Keratinocyte (primary cell): Measurements from ENCODE around the gene RHOXF2B. TPM values are rescaled to one million over a fixed set of nuclear protein-coding genes. Genes with fewer than 3 reads are reported as not detected.
"Not testable (repeated sequence)": the region's sequence is repeated elsewhere in the genome, so short reads cannot be mapped to it uniquely, and the experiment has no call there.

Source experiments
- DNase-seq: peaks from one replicate; pipeline ENCODE4 v3.0.0-alpha.2; 2011; ENCODE audit warnings: low read depth, missing footprints, low spot score
- FAIRE-seq: peaks from 2 replicates; lab custom pipeline; 2011; peaks lifted over from hg19 to GRCh38; lab: Jason Lieb, UNC
- H2AFZ ChIP-seq: 2 replicates; pipeline ENCODE4 v1.6.0; 2012; ENCODE audit warnings: low read length, control low read depth, inconsistent platforms; ENCODE audit not compliant: control insufficient read depth
- H3K27ac ChIP-seq: 2 replicates; pipeline ENCODE4 v1.5.1; 2011; ENCODE audit warnings: low read length; ENCODE audit not compliant: control insufficient read depth, insufficient read depth
- H3K27me3 ChIP-seq: 3 replicates; pipeline ENCODE4 v1.6.0; 2011; ENCODE audit warnings: low read length; ENCODE audit not compliant: control insufficient read depth, insufficient read depth; ENCODE audit errors: extremely low read depth
- H3K36me3 ChIP-seq, 2 experiments: 2 replicates in 1 of 2; 3 replicates in 1 of 2; pipeline ENCODE4 v1.5.1; 2011; ENCODE audit warnings: low read length in 2 of 2, mild to moderate bottlenecking in 1 of 2; ENCODE audit not compliant: control insufficient read depth in 2 of 2, insufficient read depth in 2 of 2; ENCODE audit errors: extremely low read depth in 1 of 2
- H3K4me1 ChIP-seq: 3 replicates; pipeline ENCODE4 v1.5.1; 2011; ENCODE audit warnings: low read length; ENCODE audit not compliant: control insufficient read depth, insufficient read depth; ENCODE audit errors: extremely low read depth
- H3K4me2 ChIP-seq: 3 replicates; pipeline ENCODE4 v1.6.0; 2011; ENCODE audit warnings: low read depth, low read length; ENCODE audit not compliant: control insufficient read depth, insufficient read depth; ENCODE audit errors: extremely low read depth
- H3K4me3 ChIP-seq, 3 experiments: fragments of 200-600 bp in 1 of 3; sonication (generic) in 1 of 3; 2 replicates in 2 of 3; 3 replicates in 1 of 3; pipeline ENCODE4 v1.5.1; 2011 to 2016; ENCODE audit warnings: low read length in 3 of 3, mild to moderate bottlenecking in 3 of 3, control low read depth in 2 of 3, inconsistent platforms in 1 of 3, low read depth in 1 of 3, mixed read lengths in 1 of 3, mixed run types in 1 of 3, moderate library complexity in 1 of 3; ENCODE audit not compliant: control insufficient read depth in 2 of 3, insufficient read depth in 2 of 3; ENCODE audit errors: extremely low read depth in 1 of 3
- H3K79me2 ChIP-seq: 2 replicates; pipeline ENCODE4 v1.6.0; 2012; ENCODE audit warnings: low read length; ENCODE audit not compliant: control insufficient read depth, insufficient read depth
- H3K9ac ChIP-seq: 3 replicates; pipeline ENCODE4 v1.6.0; 2011; ENCODE audit warnings: low read length; ENCODE audit not compliant: control insufficient read depth, insufficient read depth; ENCODE audit errors: extremely low read depth
- H3K9me1 ChIP-seq: 3 replicates; pipeline ENCODE4 v1.6.0; 2011; ENCODE audit warnings: low read length; ENCODE audit not compliant: control insufficient read depth, insufficient read depth; ENCODE audit errors: extremely low read depth
- H3K9me3 ChIP-seq: 2 replicates; pipeline ENCODE4 v1.5.1; 2012; ENCODE audit warnings: low read depth, low read length; ENCODE audit not compliant: control insufficient read depth
- H4K20me1 ChIP-seq: 3 replicates; pipeline ENCODE4 v1.6.0; 2011; ENCODE audit warnings: low read length; ENCODE audit not compliant: control insufficient read depth, insufficient read depth; ENCODE audit errors: extremely low read depth
- EZH2 ChIP-seq: IDR thresholded peaks from one replicate; pipeline ENCODE4 v1.6.1; 2012; ENCODE audit warnings: inconsistent platforms, mild to moderate bottlenecking, low read length, moderate library complexity
- dilution Hi-C: fragments of 300-500 bp; cut with MboI; formaldehyde crosslinking; loops from one replicate; pipeline ENCODE4 v1.7.0; 2020; ENCODE audit warnings: low sequenced_read_pairs; ENCODE audit not compliant: extremely low pct_ligation_motif_present
- polyA plus RNA-seq, 5 experiments: library from polyadenylated mRNA; depleted of rRNA in 3 of 5; stranded (reverse) in 3 of 5; stranded (forward) in 1 of 5; unstranded in 1 of 5; fragments of >200 nt; gene quantifications; 1 replicate in 1 of 5; 2 replicates in 3 of 5; 3 replicates in 1 of 5; pipeline versions ENCODE4 v1.2.1 to v1.2.3, GENCODE V29; 2011 to 2012; ENCODE audit warnings: missing spikeins in 2 of 5, low read depth in 1 of 5, low replicate concordance in 1 of 5
- TF ChIP-seq, protein P1 (sequence below), 3 experiments: IDR thresholded peaks in 1 of 3; conservative IDR thresholded peaks in 1 of 3; optimal IDR thresholded peaks in 1 of 3; 2 replicates in 2 of 3; 3 replicates in 1 of 3; pipeline versions ENCODE3 to v1.5.1; 2011; ENCODE audit warnings: low read length in 3 of 3, mild to moderate bottlenecking in 3 of 3, moderate library complexity in 2 of 3, control low read depth in 1 of 3, inconsistent platforms in 1 of 3; ENCODE audit not compliant: insufficient read depth in 2 of 3; ENCODE audit errors: extremely low read depth in 1 of 3

Gene RHOXF2B
- polyA plus RNA-seq, 1 donor (not counting 4 experiments of a cell fraction or from before 2014, with no cell fraction given), result 0.03 TPM

DNA sequence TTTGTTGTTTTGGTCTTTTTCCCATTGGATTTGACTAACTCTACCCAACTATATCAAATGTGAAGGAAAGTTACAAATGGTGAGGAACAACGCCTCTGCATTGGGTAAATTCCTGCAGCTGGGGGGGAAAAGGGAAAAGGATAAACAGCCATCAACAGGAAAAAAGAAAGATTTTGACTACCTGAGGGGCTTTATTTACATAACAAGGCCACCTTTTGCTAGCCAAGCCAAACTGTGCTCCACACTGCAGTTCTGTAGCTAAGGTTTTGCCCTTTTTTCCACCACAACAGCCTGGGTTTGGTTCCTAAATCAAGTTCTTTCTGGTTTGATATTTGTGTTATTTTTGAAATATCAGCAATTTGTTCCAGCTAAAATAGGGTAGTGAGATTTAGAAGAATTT lies 40.8 kb downstream of the RHOXF2B start:
- H3K27me3 ChIP-seq, result no peaks in the 10 kb centered on the region
- no peak overlapping the region for H3K27ac ChIP-seq
- H3K9ac ChIP-seq, result no peak overlapping the region
- no peaks in the 10 kb centered on the region for H3K4me1 ChIP-seq
- H3K4me3 ChIP-seq, result no peak overlapping the region
- H3K9me1 ChIP-seq, result no peaks in the 10 kb centered on the region
- H2AFZ ChIP-seq, result no peak overlapping the region
- H3K79me2 ChIP-seq, result no peaks in the 10 kb centered on the region
- H3K36me3 ChIP-seq, result no peaks in the 10 kb centered on the region
- TF ChIP-seq EZH2, result no peak
- TF ChIP-seq, protein P1, sequence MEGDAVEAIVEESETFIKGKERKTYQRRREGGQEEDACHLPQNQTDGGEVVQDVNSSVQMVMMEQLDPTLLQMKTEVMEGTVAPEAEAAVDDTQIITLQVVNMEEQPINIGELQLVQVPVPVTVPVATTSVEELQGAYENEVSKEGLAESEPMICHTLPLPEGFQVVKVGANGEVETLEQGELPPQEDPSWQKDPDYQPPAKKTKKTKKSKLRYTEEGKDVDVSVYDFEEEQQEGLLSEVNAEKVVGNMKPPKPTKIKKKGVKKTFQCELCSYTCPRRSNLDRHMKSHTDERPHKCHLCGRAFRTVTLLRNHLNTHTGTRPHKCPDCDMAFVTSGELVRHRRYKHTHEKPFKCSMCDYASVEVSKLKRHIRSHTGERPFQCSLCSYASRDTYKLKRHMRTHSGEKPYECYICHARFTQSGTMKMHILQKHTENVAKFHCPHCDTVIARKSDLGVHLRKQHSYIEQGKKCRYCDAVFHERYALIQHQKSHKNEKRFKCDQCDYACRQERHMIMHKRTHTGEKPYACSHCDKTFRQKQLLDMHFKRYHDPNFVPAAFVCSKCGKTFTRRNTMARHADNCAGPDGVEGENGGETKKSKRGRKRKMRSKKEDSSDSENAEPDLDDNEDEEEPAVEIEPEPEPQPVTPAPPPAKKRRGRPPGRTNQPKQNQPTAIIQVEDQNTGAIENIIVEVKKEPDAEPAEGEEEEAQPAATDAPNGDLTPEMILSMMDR (optimal IDR thresholded peaks at IDR 0.05 in 1 of 3, IDR thresholded peaks at IDR 0.05 in 1 of 3, conservative IDR thresholded peaks at IDR 0.05 in 1 of 3; ENCODE audit: extremely low read depth in 1 of 3, insufficient read depth in 2 of 3, low read length in 3 of 3), result no peak
- H3K4me2 ChIP-seq, result no peak overlapping the region
- H4K20me1 ChIP-seq, result no peaks in the 10 kb centered on the region
- H3K9me3 ChIP-seq, result no peaks in the 10 kb centered on the region
- dilution Hi-C loops, result no loop called here
- FAIRE-seq (no peak), DNase-seq (no peak)

DNA sequence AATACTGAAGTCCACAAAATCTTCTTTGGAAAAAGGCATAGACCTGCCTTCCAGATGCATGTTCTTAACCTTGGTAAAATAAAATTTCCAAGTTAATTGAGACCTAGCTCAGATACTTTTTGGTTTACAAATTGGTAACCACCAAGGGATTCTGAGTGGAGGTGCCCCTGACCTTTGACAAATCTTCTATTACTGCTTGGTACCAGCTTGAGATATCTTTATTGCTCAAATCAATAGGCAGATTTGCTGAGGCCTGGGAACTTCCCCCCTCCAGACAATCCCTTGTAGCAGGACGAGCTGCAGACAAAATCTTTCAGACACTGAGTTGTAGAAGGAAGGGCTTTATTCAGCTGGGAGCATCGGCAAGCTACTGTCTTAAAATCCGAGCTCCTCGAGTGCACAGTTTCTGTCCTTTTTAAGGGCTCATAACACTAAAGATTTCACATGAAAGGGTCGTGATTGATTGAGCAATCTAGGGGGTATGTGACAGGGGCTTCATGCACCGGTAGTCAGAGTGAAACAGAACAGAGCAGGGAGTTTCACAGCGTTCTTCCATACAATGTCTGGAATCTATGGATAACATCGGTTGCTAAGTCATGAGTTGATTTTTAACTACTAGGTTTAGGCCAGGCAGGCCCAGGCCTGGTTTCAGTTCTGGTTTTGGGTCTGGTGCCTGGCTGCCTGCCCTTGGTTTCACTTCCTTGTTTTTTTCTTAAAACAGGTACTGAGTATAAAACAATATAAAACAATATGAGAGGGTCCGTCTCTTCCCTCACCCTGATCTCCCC lies 41.8 kb downstream of the RHOXF2B start:
- H3K4me2 ChIP-seq, H3K9me3 ChIP-seq, H3K9me1 ChIP-seq, H3K4me3 ChIP-seq, dilution Hi-C loops, DNase-seq, H3K27me3 ChIP-seq, H3K36me3 ChIP-seq, H2AFZ ChIP-seq, H4K20me1 ChIP-seq, FAIRE-seq, H3K27ac ChIP-seq, H3K9ac ChIP-seq, H3K4me1 ChIP-seq, H3K79me2 ChIP-seq: not testable (repeated sequence)
